ENCODE measurements around the gene DLEU7. TPM values are rescaled to one million over a fixed set of nuclear protein-coding genes. Genes with fewer than 3 reads are reported as not detected.

The DLEU7 gene
- total RNA-seq, 1 donor from 2014 or later = 0.57 TPM

- DNase-seq (ENCODE audit: low read depth) (no peak), FAIRE-seq (no peak)
- H3K27ac Mint-ChIP-seq (ENCODE audit: unreplicated experiment) = no peak overlapping the region
- H3K4me1 Mint-ChIP-seq (ENCODE audit: low read depth, unreplicated experiment) = peaks cover 9% of the 10 kb centered on the region
- Histone ChIP-seq H3K9me3 (ENCODE audit: insufficient read depth, low read depth, low read length) (no peaks in the 10 kb centered on the region), H3K79me2 (ENCODE audit: insufficient read depth, low read length) (no peaks in the 10 kb centered on the region), H4K20me1 (ENCODE audit: insufficient read depth, low read length) (no peaks in the 10 kb centered on the region), H2AFZ (ENCODE audit: low read depth, low read length) (no peak overlapping the region), H3K4me1 (ENCODE audit: insufficient read depth, low read length) (no peaks in the 10 kb centered on the region), H3K9ac (ENCODE audit: low read length) (no peak overlapping the region), H3K27ac (ENCODE audit: low read depth, low read length) (no peak overlapping the region), H3K4me3 (ENCODE audit: insufficient read depth, low read depth, low read length) (no peak overlapping the region), H3K4me2 (ENCODE audit: low read length) (no peak overlapping the region), H3K36me3 (ENCODE audit: insufficient read depth, low read length) (no peaks in the 10 kb centered on the region), H3K27me3 (ENCODE audit: insufficient read depth, low read length) (no peaks in the 10 kb centered on the region)
- H3K27me3 Mint-ChIP-seq (ENCODE audit: low read depth, unreplicated experiment) = peaks cover 3% of the 10 kb centered on the region
- H3K36me3 Mint-ChIP-seq (ENCODE audit: low read depth, unreplicated experiment) = no peaks in the 10 kb centered on the region
- no peak for TF ChIP-seq CTCF (IDR thresholded peaks at IDR 0.05; ENCODE audit: insufficient read depth, low read depth, low read length)
- TF ChIP-seq EZH2 (IDR thresholded peaks at IDR 0.05; ENCODE audit: insufficient read depth, low read length) = no peak
- H3K4me3 Mint-ChIP-seq (ENCODE audit: unreplicated experiment) = no peak overlapping the region
- H3K9me3 Mint-ChIP-seq (ENCODE audit: unreplicated experiment) = peaks cover 3% of the 10 kb centered on the region
Observed at GRCh38 chr13:50891206-50891605, 47.7 kb upstream of the DLEU7 start.

GRCh38 chr13:50889317-50889716 lies 45.8 kb upstream of the DLEU7 start:
- Histone ChIP-seq H3K4me2 (ENCODE audit: low read length) (no peak overlapping the region), H3K4me1 (ENCODE audit: insufficient read depth, low read length) (no peaks in the 10 kb centered on the region), H3K9ac (ENCODE audit: low read length) (no peak overlapping the region), H3K9me3 (ENCODE audit: insufficient read depth, low read depth, low read length) (no peaks in the 10 kb centered on the region), H3K27me3 (ENCODE audit: insufficient read depth, low read length) (no peaks in the 10 kb centered on the region), H3K36me3 (ENCODE audit: insufficient read depth, low read length) (no peaks in the 10 kb centered on the region), H3K4me3 (ENCODE audit: insufficient read depth, low read depth, low read length) (no peak overlapping the region), H2AFZ (ENCODE audit: low read depth, low read length) (no peak overlapping the region), H3K27ac (ENCODE audit: low read depth, low read length) (no peak overlapping the region), H3K79me2 (ENCODE audit: insufficient read depth, low read length) (no peaks in the 10 kb centered on the region), H4K20me1 (ENCODE audit: insufficient read depth, low read length) (no peaks in the 10 kb centered on the region)
- H3K36me3 Mint-ChIP-seq (ENCODE audit: low read depth, unreplicated experiment) = no peaks in the 10 kb centered on the region
- no peak for TF ChIP-seq EZH2 (IDR thresholded peaks at IDR 0.05; ENCODE audit: insufficient read depth, low read length)
- TF ChIP-seq CTCF (IDR thresholded peaks at IDR 0.05; ENCODE audit: insufficient read depth, low read depth, low read length) = no peak
- H3K9me3 Mint-ChIP-seq (ENCODE audit: unreplicated experiment) = peaks cover 3% of the 10 kb centered on the region
- DNase-seq (ENCODE audit: low read depth) = no peak
- FAIRE-seq = no peak
- H3K4me1 Mint-ChIP-seq (ENCODE audit: low read depth, unreplicated experiment) = peaks cover 9% of the 10 kb centered on the region
- no peak overlapping the region for H3K4me3 Mint-ChIP-seq (ENCODE audit: unreplicated experiment)
- H3K27me3 Mint-ChIP-seq (ENCODE audit: low read depth, unreplicated experiment) = peaks cover 3% of the 10 kb centered on the region
- no peak overlapping the region for H3K27ac Mint-ChIP-seq (ENCODE audit: unreplicated experiment)

- H3K36me3 Mint-ChIP-seq (ENCODE audit: low read depth, unreplicated experiment) = no peaks in the 10 kb centered on the region
- Histone ChIP-seq H3K36me3 (ENCODE audit: insufficient read depth, low read length) (no peaks in the 10 kb centered on the region), H3K27ac (ENCODE audit: low read depth, low read length) (no peak overlapping the region), H2AFZ (ENCODE audit: low read depth, low read length) (no peak overlapping the region), H3K27me3 (ENCODE audit: insufficient read depth, low read length) (no peaks in the 10 kb centered on the region), H3K4me2 (ENCODE audit: low read length) (no peak overlapping the region), H3K9ac (ENCODE audit: low read length) (no peak overlapping the region), H3K79me2 (ENCODE audit: insufficient read depth, low read length) (no peaks in the 10 kb centered on the region), H3K4me1 (ENCODE audit: insufficient read depth, low read length) (no peaks in the 10 kb centered on the region), H4K20me1 (ENCODE audit: insufficient read depth, low read length) (no peaks in the 10 kb centered on the region), H3K4me3 (ENCODE audit: insufficient read depth, low read depth, low read length) (no peak overlapping the region), H3K9me3 (ENCODE audit: insufficient read depth, low read depth, low read length) (no peaks in the 10 kb centered on the region)
- H3K27me3 Mint-ChIP-seq (ENCODE audit: low read depth, unreplicated experiment) = peaks cover 3% of the 10 kb centered on the region
- no peak overlapping the region for H3K4me3 Mint-ChIP-seq (ENCODE audit: unreplicated experiment)
- no peak for TF ChIP-seq CTCF (IDR thresholded peaks at IDR 0.05; ENCODE audit: insufficient read depth, low read depth, low read length)
- peaks cover 3% of the 10 kb centered on the region for H3K9me3 Mint-ChIP-seq (ENCODE audit: unreplicated experiment)
- FAIRE-seq (no peak), DNase-seq (ENCODE audit: low read depth) (no peak)
- peaks cover 3% of the 10 kb centered on the region for H3K4me1 Mint-ChIP-seq (ENCODE audit: low read depth, unreplicated experiment)
- H3K27ac Mint-ChIP-seq (ENCODE audit: unreplicated experiment) = no peak overlapping the region
Observed at GRCh38 chr13:50888362-50888761, 44.9 kb upstream of the DLEU7 start.

Measured in astrocyte (in vitro differentiated cells and primary cell).